Epithelial cell of umbilical artery (primary cell): ENCODE data around the gene ANKRD27. TPM values are rescaled to one million over a fixed set of nuclear protein-coding genes. Genes with fewer than 3 reads are reported as not detected.

ENCODE experiments used
- total RNA-seq: library from RNA; depleted of rRNA; stranded (reverse); fragments of >200 nt; gene quantifications from 2 replicates; pipeline ENCODE4 v1.2.3, GENCODE V29; 2014

ANKRD27 gene
- 33.5 and 46.0 TPM in 2 replicates for total RNA-seq

DNA sequence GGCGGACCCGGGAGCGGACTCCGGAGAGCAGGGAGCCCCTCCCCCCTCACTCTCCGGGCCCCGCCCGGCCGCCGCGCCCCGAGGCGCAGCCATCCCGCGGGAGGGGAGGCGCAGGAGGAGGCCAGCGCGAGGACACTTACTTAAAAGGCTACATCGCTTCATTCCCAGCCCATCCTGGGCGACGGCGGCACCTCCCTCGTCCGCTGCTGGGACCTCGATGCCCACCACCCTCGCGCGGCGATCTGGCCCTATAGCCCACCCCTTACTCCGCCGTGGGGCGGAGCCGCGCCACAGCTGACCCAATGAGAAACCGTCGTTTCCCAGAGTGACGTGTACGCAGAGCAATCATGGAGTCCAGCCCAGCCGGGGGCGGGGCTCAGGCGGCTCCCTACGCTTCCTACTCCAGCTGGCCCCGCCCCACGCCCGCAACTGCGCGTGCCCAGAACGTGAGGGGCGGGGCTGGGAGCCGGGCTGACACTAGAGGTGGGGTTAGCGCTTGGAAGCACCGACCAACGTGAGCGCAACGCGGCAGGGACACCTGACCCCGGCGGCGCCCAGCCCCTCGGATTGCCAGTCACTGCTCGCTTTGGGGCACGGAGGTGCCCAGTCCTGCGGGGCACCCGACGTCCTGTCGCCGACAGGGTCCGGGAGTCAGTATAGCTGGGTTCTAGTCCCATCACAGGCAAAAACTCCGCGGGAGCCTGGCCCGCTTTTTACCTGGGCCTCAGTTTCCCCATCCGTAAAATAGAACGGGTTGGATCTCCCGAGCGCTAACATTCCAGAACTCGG lies at the start of gene ANKRD27:
Gene ANKRD27 (minus strand): TSS at position 250 of the 789 bp plus-strand sequence. CDS start 16,165 bp downstream, outside the sequence.

GRCh38 chr19:32719611-32720059 lies 44.7 kb upstream of the ANKRD27 start, which contains the start of gene TDRD12:
TSS of gene TDRD12 (plus strand) at chr19:32719767. CDS start at chr19:32720073, 306 bp downstream.

DNA sequence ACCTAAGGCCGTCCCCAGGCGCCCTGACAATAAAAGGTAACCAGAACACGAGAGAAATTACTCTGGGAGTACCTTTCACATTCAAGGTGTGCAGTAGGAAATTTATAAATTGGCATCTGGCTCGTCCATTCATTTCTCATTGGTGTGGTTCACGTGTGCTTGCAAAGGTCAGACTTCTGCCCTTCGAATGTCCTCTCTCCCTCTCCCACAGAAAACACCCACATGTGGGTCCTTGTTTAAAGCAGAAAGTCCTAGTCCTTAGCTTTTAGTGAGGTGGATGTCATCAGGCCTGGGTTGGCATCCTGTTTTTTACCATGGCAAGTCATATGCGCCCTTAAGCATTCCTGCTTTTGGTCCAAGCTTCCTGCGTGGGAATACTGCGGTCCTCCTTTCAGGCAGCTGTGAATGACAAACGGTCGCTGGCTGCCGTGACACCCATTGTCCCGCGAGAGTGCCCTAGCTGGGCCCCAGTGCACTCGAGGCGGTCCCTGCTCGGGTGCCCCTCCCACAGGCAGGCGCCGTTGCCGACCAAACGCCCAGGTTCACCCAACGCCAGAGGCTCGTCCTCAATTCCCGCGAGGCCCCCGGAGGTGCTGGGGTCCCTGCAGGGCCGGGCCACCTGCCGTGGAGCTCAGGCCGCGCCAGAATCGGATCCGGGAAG lies 16.4 kb upstream of the ANKRD27 start, which contains the start of gene NUDT19:
Gene NUDT19 (plus strand): TSS at position 531 of the 661 bp plus-strand sequence. CDS start 140 bp downstream, outside the sequence.

GRCh38 chr19:32675720-32676185 lies 773 bp upstream of the ANKRD27 start, which contains the start of gene RGS9BP:
TSS of gene RGS9BP (plus strand) at chr19:32675848. CDS start at chr19:32676264, 416 bp downstream.

DNA sequence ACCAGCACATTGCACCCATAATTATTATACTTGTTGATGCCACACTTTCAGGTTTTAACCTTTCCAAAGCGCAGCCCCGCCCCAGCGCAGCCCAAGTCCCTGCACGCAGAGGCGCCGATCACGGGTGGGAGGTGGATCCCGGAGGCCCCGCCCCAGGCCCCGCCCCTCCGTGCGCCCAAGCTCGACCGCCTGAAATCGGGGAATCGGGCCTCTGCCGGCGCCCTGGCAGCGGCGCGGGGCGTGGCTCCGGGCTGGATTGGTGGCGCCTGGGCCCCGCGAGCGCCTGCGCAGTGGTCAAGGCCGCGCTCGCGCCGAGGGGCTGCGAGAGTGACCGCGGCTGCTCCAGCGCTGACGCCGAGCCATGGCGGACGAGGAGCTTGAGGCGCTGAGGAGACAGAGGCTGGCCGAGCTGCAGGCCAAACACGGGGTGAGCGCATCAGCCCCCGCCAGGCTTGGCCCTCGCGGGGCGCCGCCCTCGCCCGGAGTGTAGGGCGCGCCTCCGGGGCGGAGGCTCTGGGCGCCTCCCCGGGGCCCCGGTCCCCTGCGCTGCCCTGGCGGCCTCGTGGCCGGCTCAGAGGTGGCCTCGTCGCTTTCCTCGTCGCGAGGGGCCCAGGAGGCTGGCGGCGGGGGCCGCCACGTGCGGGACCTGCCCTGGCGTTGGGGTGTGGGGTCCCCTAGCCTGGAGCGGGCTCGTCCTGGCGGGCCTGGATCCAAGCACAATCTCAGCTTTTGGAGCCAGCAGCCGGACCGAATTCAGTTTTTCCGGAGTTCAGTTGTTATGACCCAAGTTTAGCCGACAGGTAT lies 93.9 kb downstream of the ANKRD27 start, which contains the start of gene PDCD5:
Gene PDCD5 (plus strand): TSS at position 290 of the 804 bp plus-strand sequence. CDS start 72 bp downstream, at position 362.

Other genes with a start within 250 kb of the ANKRD27 start
- gene PDCD5, start 94.0 kb downstream of the ANKRD27 start, total RNA-seq, result 159 and 160 TPM in 2 replicates
- under 0.01 and 0.32 TPM in 2 replicates for gene RGS9BP, start 668 bp upstream of the ANKRD27 start, total RNA-seq
- gene NUDT19, start 16.6 kb upstream of the ANKRD27 start, total RNA-seq, result 7.6 and 9.1 TPM in 2 replicates
- not detected in 2 replicates for gene TDRD12, start 44.6 kb upstream of the ANKRD27 start, total RNA-seq
- not detected in 2 replicates for gene SLC7A9, start 194.6 kb upstream of the ANKRD27 start, total RNA-seq